Activated naive CD4-positive, alpha-beta T cell treated with anti-CD3 and anti-CD28 coated beads, Interleukin-2, amount 50 U/mL, for 16 hours (primary cell): Measurements from ENCODE around the gene COASY.

Experiments used
- DNase-seq: peaks from one replicate; pipeline ENCODE4 v3.0.0-alpha.2; 2020

Gene COASY

GRCh38 chr17:42578282-42578869, 16.4 kb downstream of the COASY start:
- DNase-seq, result peak; percentile 78

GRCh38 chr17:42579794-42580551, 18.0 kb downstream of the COASY start:
- DNase-seq, result no peak

- DNase-seq, result no peak
These were observed 19.9 kb downstream of the COASY start for GRCh38 chr17:42581744-42582270.

- DNase-seq, result no peak
These were observed 22.9 kb downstream of the COASY start for GRCh38 chr17:42584880-42585279.

GRCh38 chr17:42585353-42585752, 23.4 kb downstream of the COASY start:
- DNase-seq, result no peak

GRCh38 chr17:42586514-42587230, 24.7 kb downstream of the COASY start:
- DNase-seq, result no peak

- DNase-seq, result no peak
These were observed 28.9 kb downstream of the COASY start for GRCh38 chr17:42590886-42591285.

GRCh38 chr17:42591411-42591810, 29.5 kb downstream of the COASY start:
- DNase-seq, result no peak

- no peak for DNase-seq
These were observed 34.4 kb downstream of the COASY start for GRCh38 chr17:42596386-42596785.

GRCh38 chr17:42598905-42599304, 37.0 kb downstream of the COASY start:
- no peak for DNase-seq

GRCh38 chr17:42603318-42603717, 41.4 kb downstream of the COASY start:
- no peak for DNase-seq

- no peak for DNase-seq
These were observed 45.8 kb downstream of the COASY start for GRCh38 chr17:42607769-42608168.

GRCh38 chr17:42608305-42609181, 46.6 kb downstream of the COASY start:
- no peak for DNase-seq

- peak; percentile 99 for DNase-seq
These were observed 47.4 kb downstream of the COASY start, which contains the start of the genes RETREG3 and TUBG1 for GRCh38 chr17:42609182-42609813. Gene RETREG3, minus strand, starts transcription at chr17:42609374. Its CDS starts 50 bp downstream, at chr17:42609324. Gene TUBG1, plus strand, starts transcription at chr17:42609683. Its CDS starts 55 bp downstream, at chr17:42609738.

GRCh38 chr17:42609814-42610801, 48.2 kb downstream of the COASY start:
- peak; percentile 17 for DNase-seq

- no peak for DNase-seq
These were observed 50.1 kb downstream of the COASY start for GRCh38 chr17:42612013-42612412.

- DNase-seq, result no peak
These were observed 51.8 kb downstream of the COASY start for GRCh38 chr17:42613699-42614295.
